IMR-90 (cell line): Measurements from ENCODE around the gene ARFGEF3. TPM values are rescaled to one million over a fixed set of nuclear protein-coding genes. Genes with fewer than 3 reads are reported as not detected.

Experiments used
- ATAC-seq: fragments of 200-7000 bp; cut with Tn5 transposase; 2 replicates; pipeline ENCODE4 v1.9.1; 2020; ENCODE audit warnings: low read depth, mild to moderate bottlenecking, moderate library complexity
- BruUV-seq: library from RNA; stranded (reverse); fragments of 400-500 nt; replicated peaks from 2 replicates; lab custom pipeline; 2021; lab: Mats Ljungman, UMichigan
- CTCF ChIA-PET: fragments of 300-600 bp; formaldehyde crosslinking; extraction: SDS; loops from one replicate; lab custom pipeline; 2021; ENCODE audit warnings: antibody characterized with exemption; lab: Yijun Ruan, JAX
- POLR2A ChIA-PET: fragments of 300-600 bp; sonication (Branson Sonifier 250); formaldehyde crosslinking; loops from one replicate; lab custom pipeline; 2022; ENCODE audit warnings: antibody characterized with exemption; ENCODE audit not compliant: unreplicated experiment; lab: Charles Lee
- DNase-seq: peaks from one replicate; pipeline ENCODE4 v3.0.0; 2013
- H2AFZ ChIP-seq: replicated peaks from 2 replicates; pipeline ENCODE3; 2013; ENCODE audit warnings: low read length, mild to moderate bottlenecking; ENCODE audit not compliant: poor library complexity
- H2AK5ac ChIP-seq: 2 replicates; pipeline ENCODE4 v1.6.1; 2013; ENCODE audit warnings: low read depth, low read length, inconsistent platforms
- H2AK9ac ChIP-seq: replicated peaks from 2 replicates; pipeline ENCODE3; 2013; ENCODE audit warnings: mild to moderate bottlenecking, low read depth, low read length, moderate library complexity; ENCODE audit not compliant: poor library complexity
- H2BK120ac ChIP-seq: 2 replicates; pipeline ENCODE4 v1.6.1; 2013; ENCODE audit warnings: low read depth, low read length, inconsistent platforms
- H2BK15ac ChIP-seq: 3 replicates; pipeline ENCODE4 v1.6.1; 2013; ENCODE audit warnings: low read depth, low read length, inconsistent platforms
- H2BK20ac ChIP-seq: 2 replicates; pipeline ENCODE4 v1.6.1; 2013; ENCODE audit warnings: low read depth, mild to moderate bottlenecking, inconsistent platforms, low read length, moderate library complexity
- H2BK5ac ChIP-seq: 2 replicates; pipeline ENCODE4 v1.6.1; 2013; ENCODE audit warnings: mild to moderate bottlenecking, low read depth, low read length, inconsistent platforms; ENCODE audit not compliant: poor library complexity, severe bottlenecking
- H3K14ac ChIP-seq: replicated peaks from 2 replicates; pipeline ENCODE4 v1.6.1; 2013; ENCODE audit warnings: low read depth, low read length, inconsistent platforms
- H3K18ac ChIP-seq: 2 replicates; pipeline ENCODE4 v1.6.1; 2013; ENCODE audit warnings: low read depth, low read length, control low read depth
- H3K23ac ChIP-seq: 2 replicates; pipeline ENCODE4 v1.6.1; 2013; ENCODE audit warnings: low read depth, low read length, inconsistent platforms
- H3K27ac ChIP-seq: 2 replicates; pipeline ENCODE4 v1.5.1; 2013; ENCODE audit warnings: mild to moderate bottlenecking, control low read depth, low read length; ENCODE audit not compliant: insufficient read depth
- H3K27me3 ChIP-seq: 2 replicates; pipeline ENCODE4 v1.6.1; 2013; ENCODE audit warnings: low read length; ENCODE audit not compliant: control insufficient read depth, insufficient read depth
- H3K36me3 ChIP-seq: 2 replicates; pipeline ENCODE4 v1.6.1; 2013; ENCODE audit warnings: low read length, mixed read lengths; ENCODE audit not compliant: control insufficient read depth, insufficient read depth
- H3K4ac ChIP-seq: 2 replicates; pipeline ENCODE4 v1.6.1; 2013; ENCODE audit warnings: low read depth, low read length, inconsistent platforms
- H3K4me1 ChIP-seq: 2 replicates; pipeline ENCODE4 v1.6.1; 2013; ENCODE audit warnings: low read length, mixed read lengths; ENCODE audit not compliant: control insufficient read depth, insufficient read depth
- H3K4me2 ChIP-seq: 2 replicates; pipeline ENCODE4 v1.6.1; 2013; ENCODE audit warnings: low read depth, mild to moderate bottlenecking, control low read depth, low read length, moderate library complexity
- H3K4me3 ChIP-seq: 2 replicates; pipeline ENCODE4 v1.5.1; 2013; ENCODE audit warnings: low read depth, mild to moderate bottlenecking, control low read depth, low read length, moderate library complexity; ENCODE audit not compliant: insufficient read depth
- H3K56ac ChIP-seq: 2 replicates; pipeline ENCODE4 v1.6.1; 2013; ENCODE audit warnings: low read length, inconsistent platforms; ENCODE audit not compliant: insufficient read depth; ENCODE audit errors: extremely low read depth
- H3K79me1 ChIP-seq, 2 experiments: 2 replicates each; pipeline ENCODE4 v1.6.1; 2013; ENCODE audit warnings: low read length in 2 of 2, inconsistent platforms in 1 of 2, low read depth in 1 of 2
- H3K9ac ChIP-seq: 2 replicates; pipeline ENCODE4 v1.6.1; 2013; ENCODE audit warnings: low read depth, low read length, control low read depth
- H3K9me1 ChIP-seq: 2 replicates; pipeline ENCODE4 v1.6.1; 2013; ENCODE audit warnings: low read length, inconsistent platforms; ENCODE audit not compliant: insufficient read depth
- H3K9me3 ChIP-seq: 2 replicates; pipeline ENCODE4 v1.6.1; 2013; ENCODE audit warnings: low read length; ENCODE audit not compliant: control insufficient read depth, insufficient read depth
- H4K20me1 ChIP-seq: 2 replicates; pipeline ENCODE4 v1.6.1; 2013; ENCODE audit warnings: low read length, inconsistent platforms; ENCODE audit not compliant: insufficient read depth
- H4K5ac ChIP-seq: 2 replicates; pipeline ENCODE4 v1.6.1; 2013; ENCODE audit warnings: mild to moderate bottlenecking, low read depth, low read length, control low read depth
- H4K8ac ChIP-seq, 2 experiments: 2 replicates each; pipeline ENCODE4 v1.6.1; 2013; ENCODE audit warnings: low read depth in 2 of 2, low read length in 2 of 2, control low read depth in 1 of 2, inconsistent platforms in 1 of 2
- H4K91ac ChIP-seq: 2 replicates; pipeline ENCODE4 v1.6.1; 2013; ENCODE audit warnings: low read depth, low read length, inconsistent platforms; ENCODE audit not compliant: insufficient read depth
- BHLHE40 ChIP-seq: fragments of 150-350 bp; IDR thresholded peaks from 2 replicates; pipeline ENCODE4 v1.6.1; 2016; ENCODE audit warnings: mild to moderate bottlenecking, low read depth, low read length
- CEBPB ChIP-seq: IDR thresholded peaks from 2 replicates; pipeline ENCODE4 v1.6.1; 2012; ENCODE audit warnings: low read depth, low read length, improper control_type of control experiment
- CHD1 ChIP-seq: IDR thresholded peaks from 2 replicates; pipeline ENCODE4 v1.6.1; 2012; ENCODE audit warnings: low read depth, low read length, improper control_type of control experiment
- FOS ChIP-seq: fragments of 150-350 bp; IDR thresholded peaks from 2 replicates; pipeline ENCODE4 v1.6.1; 2016; ENCODE audit warnings: low read depth, low read length
- MAFK ChIP-seq: IDR thresholded peaks from 2 replicates; pipeline ENCODE4 v1.6.1; 2012; ENCODE audit warnings: low read depth, low read length, improper control_type of control experiment
- MAZ ChIP-seq: IDR thresholded peaks from 2 replicates; pipeline ENCODE4 v1.6.1; 2012; ENCODE audit warnings: low read depth, mild to moderate bottlenecking, low read length, improper control_type of control experiment, moderate library complexity, borderline replicate concordance
- MXI1 ChIP-seq: IDR thresholded peaks from 2 replicates; pipeline ENCODE4 v1.6.1; 2012; ENCODE audit warnings: low read depth, mild to moderate bottlenecking, low read length, moderate library complexity, borderline replicate concordance
- NFE2L2 ChIP-seq: fragments of 150-350 bp; IDR thresholded peaks from 2 replicates; pipeline ENCODE4 v1.6.1; 2016; ENCODE audit warnings: low read depth, mild to moderate bottlenecking, low read length
- POLR2A ChIP-seq: IDR thresholded peaks from 2 replicates; pipeline ENCODE4 v1.6.1; 2012; ENCODE audit warnings: mild to moderate bottlenecking, low read depth, low read length
- RAD21 ChIP-seq: IDR thresholded peaks from 2 replicates; pipeline ENCODE4 v1.6.1; 2012; ENCODE audit warnings: low read length, improper control_type of control experiment
- RCOR1 ChIP-seq: IDR thresholded peaks from 2 replicates; pipeline ENCODE4 v1.6.1; 2012; ENCODE audit warnings: mild to moderate bottlenecking, low read length, improper control_type of control experiment; ENCODE audit not compliant: insufficient replicate concordance
- RFX5 ChIP-seq: IDR thresholded peaks from 2 replicates; pipeline ENCODE4 v1.8.0; 2012; ENCODE audit warnings: low read depth, mild to moderate bottlenecking, low read length, moderate library complexity
- SMC3 ChIP-seq: fragments of 150-350 bp; IDR thresholded peaks from 2 replicates; pipeline ENCODE4 v1.6.1; 2016; ENCODE audit warnings: low read depth, mild to moderate bottlenecking, antibody characterized with exemption, low read length, moderate library complexity
- WGBS, 2 experiments: methylation state at CpG; one replicate each; pipeline versions ENCODE4 v1.1.5 to v1.1.7; 2013; ENCODE audit warnings: missing lambda C conversion rate in 2 of 2; ENCODE audit not compliant: insufficient read length in 1 of 2; ENCODE audit errors: extremely low coverage in 2 of 2; 5-methylcytosine and 5-hydroxymethylcytosine counted together
- dilution Hi-C: fragments of 300-500 bp; cut with HindIII; formaldehyde crosslinking; loops from one replicate; pipeline ENCODE4 v1.14.3; 2018; ENCODE audit warnings: low sequenced_read_pairs; ENCODE audit not compliant: unreplicated experiment
- in situ Hi-C: fragments of 300-500 bp; cut with MboI; formaldehyde crosslinking; loops from 3 replicates; pipeline ENCODE4 v1.14.3; 2019; ENCODE audit warnings: low sequenced_read_pairs, inconsistent platforms, mixed read lengths
- intact Hi-C: fragments of 100-400 bp; cut with micrococcal nuclease; formaldehyde crosslinking; loops from 2 replicates; pipeline ENCODE4 v1.10.0; 2022
- polyA plus RNA-seq, 3 experiments: library from polyadenylated mRNA; depleted of rRNA; stranded (reverse); fragments of >200 nt; gene quantifications; 2 replicates each; pipeline ENCODE4 v1.2.3, GENCODE V29; 2012; ENCODE audit warnings: low replicate concordance in 1 of 3
- total RNA-seq: library from RNA; depleted of rRNA; stranded (reverse); fragments of >200 nt; gene quantifications from 2 replicates; pipeline ENCODE4 v1.2.3, GENCODE V29; 2012
- TF ChIP-seq, protein P1 (sequence below): fragments of 150-350 bp; IDR thresholded peaks from 2 replicates; pipeline ENCODE4 v1.6.1; 2016; ENCODE audit warnings: low read depth, mild to moderate bottlenecking, low read length, moderate library complexity, borderline replicate concordance
- TF ChIP-seq, protein P2 (sequence below): fragments of 150-350 bp; IDR thresholded peaks from 2 replicates; pipeline ENCODE4 v1.6.1; 2017; ENCODE audit warnings: mild to moderate bottlenecking, antibody characterized with exemption, low read length, low read depth
- TF ChIP-seq, protein P3 (sequence below): conservative IDR thresholded peaks from 2 replicates; pipeline ENCODE4 v1.5.1; 2012; ENCODE audit warnings: mild to moderate bottlenecking, low read depth, low read length, improper control_type of control experiment

Gene ARFGEF3
- total and polyA plus RNA-seq, 2 of the 4 experiments (the other 2 are of a cell fraction): under 0.01 to 0.02 TPM

DNA sequence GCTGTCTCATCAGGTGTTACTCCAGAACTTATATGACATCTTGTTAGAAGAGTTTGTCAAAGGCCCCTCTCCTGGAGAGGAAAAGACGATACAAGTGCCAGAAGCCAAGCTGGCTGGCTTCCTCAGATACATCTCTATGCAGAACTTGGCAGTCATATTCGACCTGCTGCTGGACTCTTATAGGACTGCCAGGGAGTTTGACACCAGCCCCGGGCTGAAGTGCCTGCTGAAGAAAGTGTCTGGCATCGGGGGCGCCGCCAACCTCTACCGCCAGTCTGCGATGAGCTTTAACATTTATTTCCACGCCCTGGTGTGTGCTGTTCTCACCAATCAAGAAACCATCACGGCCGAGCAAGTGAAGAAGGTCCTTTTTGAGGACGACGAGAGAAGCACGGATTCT, 172.3 kb downstream of the ARFGEF3 start:
- ChIA-PET POLR2A (no interaction called here), CTCF (no interaction called here)
- Histone ChIP-seq H4K20me1 (no peaks in the 10 kb centered on the region), H3K27ac (no peak overlapping the region), H3K27me3 (peaks cover 3% of the 10 kb centered on the region), H2BK15ac (no peak overlapping the region), H3K23ac (no peak overlapping the region), H2AK9ac (no peak overlapping the region), H3K36me3 (no peaks in the 10 kb centered on the region), H3K4me1 (no peaks in the 10 kb centered on the region), H3K9ac (no peak overlapping the region), H2BK20ac (no peak overlapping the region), H2AK5ac (no peak overlapping the region), H2BK5ac (no peak overlapping the region), H3K4me3 (no peak overlapping the region), H3K56ac (no peak overlapping the region), H3K9me3 (no peaks in the 10 kb centered on the region), H2BK120ac (no peak overlapping the region), H4K5ac (no peak overlapping the region), H4K91ac (no peak overlapping the region), H3K18ac (no peak overlapping the region), H3K4ac (no peak overlapping the region), H3K4me2 (no peak overlapping the region), H3K79me1 (no peaks in the 10 kb centered on the region), H3K14ac (no peak overlapping the region), H4K8ac (no peak overlapping the region), H2AFZ (no peak overlapping the region), H3K9me1 (no peaks in the 10 kb centered on the region)
- in situ Hi-C loops (no loop called here), dilution Hi-C loops (no loop called here), intact Hi-C loops (no loop called here)
- 71% methylated on average over 8 of the region's 14 CpGs; no CpG with 5 or more reads in 1 of the 2 experiments for WGBS, 2 experiments
- no TSS peak for BruUV-seq
- ATAC-seq (no peak), DNase-seq (no peak)
- TF ChIP-seq BHLHE40 (no peak), MAZ (no peak), RFX5 (no peak), RAD21 (no peak), RCOR1 (no peak), NFE2L2 (no peak), MXI1 (no peak), POLR2A (no peak), FOS (no peak), CEBPB (no peak), CHD1 (no peak), SMC3 (no peak), MAFK (no peak)
- TF ChIP-seq, protein P1, sequence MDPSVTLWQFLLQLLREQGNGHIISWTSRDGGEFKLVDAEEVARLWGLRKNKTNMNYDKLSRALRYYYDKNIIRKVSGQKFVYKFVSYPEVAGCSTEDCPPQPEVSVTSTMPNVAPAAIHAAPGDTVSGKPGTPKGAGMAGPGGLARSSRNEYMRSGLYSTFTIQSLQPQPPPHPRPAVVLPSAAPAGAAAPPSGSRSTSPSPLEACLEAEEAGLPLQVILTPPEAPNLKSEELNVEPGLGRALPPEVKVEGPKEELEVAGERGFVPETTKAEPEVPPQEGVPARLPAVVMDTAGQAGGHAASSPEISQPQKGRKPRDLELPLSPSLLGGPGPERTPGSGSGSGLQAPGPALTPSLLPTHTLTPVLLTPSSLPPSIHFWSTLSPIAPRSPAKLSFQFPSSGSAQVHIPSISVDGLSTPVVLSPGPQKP: no peak
- TF ChIP-seq, protein P2, sequence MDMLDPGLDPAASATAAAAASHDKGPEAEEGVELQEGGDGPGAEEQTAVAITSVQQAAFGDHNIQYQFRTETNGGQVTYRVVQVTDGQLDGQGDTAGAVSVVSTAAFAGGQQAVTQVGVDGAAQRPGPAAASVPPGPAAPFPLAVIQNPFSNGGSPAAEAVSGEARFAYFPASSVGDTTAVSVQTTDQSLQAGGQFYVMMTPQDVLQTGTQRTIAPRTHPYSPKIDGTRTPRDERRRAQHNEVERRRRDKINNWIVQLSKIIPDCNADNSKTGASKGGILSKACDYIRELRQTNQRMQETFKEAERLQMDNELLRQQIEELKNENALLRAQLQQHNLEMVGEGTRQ: no peak
- TF ChIP-seq, protein P3, sequence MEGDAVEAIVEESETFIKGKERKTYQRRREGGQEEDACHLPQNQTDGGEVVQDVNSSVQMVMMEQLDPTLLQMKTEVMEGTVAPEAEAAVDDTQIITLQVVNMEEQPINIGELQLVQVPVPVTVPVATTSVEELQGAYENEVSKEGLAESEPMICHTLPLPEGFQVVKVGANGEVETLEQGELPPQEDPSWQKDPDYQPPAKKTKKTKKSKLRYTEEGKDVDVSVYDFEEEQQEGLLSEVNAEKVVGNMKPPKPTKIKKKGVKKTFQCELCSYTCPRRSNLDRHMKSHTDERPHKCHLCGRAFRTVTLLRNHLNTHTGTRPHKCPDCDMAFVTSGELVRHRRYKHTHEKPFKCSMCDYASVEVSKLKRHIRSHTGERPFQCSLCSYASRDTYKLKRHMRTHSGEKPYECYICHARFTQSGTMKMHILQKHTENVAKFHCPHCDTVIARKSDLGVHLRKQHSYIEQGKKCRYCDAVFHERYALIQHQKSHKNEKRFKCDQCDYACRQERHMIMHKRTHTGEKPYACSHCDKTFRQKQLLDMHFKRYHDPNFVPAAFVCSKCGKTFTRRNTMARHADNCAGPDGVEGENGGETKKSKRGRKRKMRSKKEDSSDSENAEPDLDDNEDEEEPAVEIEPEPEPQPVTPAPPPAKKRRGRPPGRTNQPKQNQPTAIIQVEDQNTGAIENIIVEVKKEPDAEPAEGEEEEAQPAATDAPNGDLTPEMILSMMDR: no peak
